Measurements from ENCODE around the gene B4GAT1. TPM values are rescaled to one million over a fixed set of nuclear protein-coding genes. Genes with fewer than 3 reads are reported as not detected.

The B4GAT1 gene
- total RNA-seq, 1 donor from 2014 or later, result 31.0 TPM

- peak overlapping the region; percentile 57 for H3K4me3 Mint-ChIP-seq (ENCODE audit: unreplicated experiment)
- no peaks in the 10 kb centered on the region for H3K36me3 Mint-ChIP-seq (ENCODE audit: unreplicated experiment)
These were observed 30.1 kb downstream of the B4GAT1 start for GRCh38 chr11:66317322-66317722.

GRCh38 chr11:66316849-66317251, 30.6 kb downstream of the B4GAT1 start, which contains the start of gene CD248:
Gene CD248 (minus strand): TSS chr11:66317044. CDS start chr11:66317027, 17 bp downstream.
- Mint-ChIP-seq H3K4me1 (ENCODE audit: unreplicated experiment) (peaks cover 56% of the 10 kb centered on the region), H3K27ac (ENCODE audit: unreplicated experiment) (peak within 1 kb of the TSS; percentile 98), H3K9me3 (ENCODE audit: unreplicated experiment) (no peaks in the 10 kb centered on the region), H3K36me3 (ENCODE audit: unreplicated experiment) (no peaks in the 10 kb centered on the region), H3K27me3 (ENCODE audit: unreplicated experiment) (no peaks in the 10 kb centered on the region), H3K4me3 (ENCODE audit: unreplicated experiment) (peak within 1 kb of the TSS; percentile 57)
- TF ChIP-seq CTCF (IDR thresholded peaks at IDR 0.05), result no peak
- DNase-seq (ENCODE audit: extremely low spot score, unreplicated experiment), result no peak

More at GRCh38 chr11:66317322-66317722, 30.1 kb downstream of the B4GAT1 start:
- Mint-ChIP-seq H3K27me3 (ENCODE audit: unreplicated experiment) (no peaks in the 10 kb centered on the region), H3K27ac (ENCODE audit: unreplicated experiment) (peak overlapping the region; percentile 96), H3K9me3 (ENCODE audit: unreplicated experiment) (no peaks in the 10 kb centered on the region), H3K4me1 (ENCODE audit: unreplicated experiment) (peaks cover 60% of the 10 kb centered on the region)
- TF ChIP-seq CTCF (IDR thresholded peaks at IDR 0.05), result no peak
- DNase-seq (ENCODE audit: extremely low spot score, unreplicated experiment), result no peak

- Mint-ChIP-seq H3K4me1 (ENCODE audit: unreplicated experiment) (peaks cover 55% of the 10 kb centered on the region), H3K27ac (ENCODE audit: unreplicated experiment) (peak overlapping the region; percentile 98), H3K36me3 (ENCODE audit: unreplicated experiment) (no peaks in the 10 kb centered on the region), H3K4me3 (ENCODE audit: unreplicated experiment) (peak overlapping the region; percentile 55), H3K27me3 (ENCODE audit: unreplicated experiment) (no peaks in the 10 kb centered on the region), H3K9me3 (ENCODE audit: unreplicated experiment) (no peaks in the 10 kb centered on the region)
- TF ChIP-seq CTCF (IDR thresholded peaks at IDR 0.05), result no peak
- no peak for DNase-seq (ENCODE audit: extremely low spot score, unreplicated experiment)
These were observed 31.3 kb downstream of the B4GAT1 start for GRCh38 chr11:66315921-66316811.

GRCh38 chr11:66315498-66315885, 31.9 kb downstream of the B4GAT1 start:
- Mint-ChIP-seq H3K4me1 (ENCODE audit: unreplicated experiment) (peaks cover 55% of the 10 kb centered on the region), H3K27ac (ENCODE audit: unreplicated experiment) (peak overlapping the region; percentile 98), H3K27me3 (ENCODE audit: unreplicated experiment) (no peaks in the 10 kb centered on the region), H3K9me3 (ENCODE audit: unreplicated experiment) (no peaks in the 10 kb centered on the region), H3K4me3 (ENCODE audit: unreplicated experiment) (peak overlapping the region; percentile 55), H3K36me3 (ENCODE audit: unreplicated experiment) (no peaks in the 10 kb centered on the region)
- DNase-seq (ENCODE audit: extremely low spot score, unreplicated experiment), result no peak
- TF ChIP-seq CTCF (IDR thresholded peaks at IDR 0.05), result no peak
